GM12875 (cell line): ENCODE data around the gene OR1F1.
A peak's percentile ranks its signal among the peaks of the same experiment; 100 is the strongest.
"Not testable (repeated sequence)": the region's sequence is repeated elsewhere in the genome, so short reads cannot be mapped to it uniquely, and the experiment has no call there.

Experiments used
- H3K4me3 ChIP-seq: one replicate; pipeline ENCODE4 v1.5.1; 2011; ENCODE audit warnings: low read depth, low read length, control low read depth
- CTCF ChIP-seq: IDR thresholded peaks from 2 replicates; pipeline ENCODE4 v1.5.1; 2011; ENCODE audit warnings: low read depth, mild to moderate bottlenecking, control low read depth, inconsistent platforms, low read length, moderate library complexity, borderline replicate concordance; ENCODE audit not compliant: insufficient read depth

The OR1F1 gene

GRCh38 chr16:3179651-3180050 is 8.4 kb upstream of the OR1F1 start:
- no peak for TF ChIP-seq CTCF
- H3K4me3 ChIP-seq: no peak overlapping the region

- no peak for TF ChIP-seq CTCF
- H3K4me3 ChIP-seq: no peak overlapping the region
Observed at GRCh38 chr16:3180445-3180878, 7.5 kb upstream of the OR1F1 start.

- H3K4me3 ChIP-seq: not testable (repeated sequence)
Observed at GRCh38 chr16:3182293-3182607, 5.8 kb upstream of the OR1F1 start.

GRCh38 chr16:3182608-3183444 is 5.2 kb upstream of the OR1F1 start:
- peak; percentile 43; the same call in 1 of the 2 replicates for TF ChIP-seq CTCF
- H3K4me3 ChIP-seq: peak overlapping the region; percentile 66

- peak overlapping the region; percentile 66 for H3K4me3 ChIP-seq
- TF ChIP-seq CTCF: no peak; the same call in 1 of the 2 replicates
Observed at GRCh38 chr16:3183445-3184139, 4.4 kb upstream of the OR1F1 start.

GRCh38 chr16:3186946-3187690 is 886 bp upstream of the OR1F1 start:
- H3K4me3 ChIP-seq: no peak overlapping the region
- no peak for TF ChIP-seq CTCF

GRCh38 chr16:3188675-3188924 is 596 bp downstream of the OR1F1 start:
- peak overlapping the region; percentile 65 for H3K4me3 ChIP-seq
- no peak for TF ChIP-seq CTCF
